BJ (cell line): ENCODE measurements around the gene RAB1A. TPM values are rescaled to one million over a fixed set of nuclear protein-coding genes. Genes with fewer than 3 reads are reported as not detected.

Experiments used
- CTCF ChIA-PET: fragments of 350-600 bp; formaldehyde crosslinking; extraction: SDS; loops from one replicate; lab custom pipeline; 2021; ENCODE audit warnings: antibody characterized with exemption, inconsistent platforms; lab: Yijun Ruan, JAX
- POLR2A ChIA-PET: fragments of 300-600 bp; sonication (Branson Sonifier 250); formaldehyde crosslinking; extraction: SDS; loops from one replicate; lab custom pipeline; 2021; ENCODE audit warnings: antibody characterized with exemption; lab: Charles Lee
- DNase-seq: peaks from one replicate; pipeline ENCODE4 v3.0.0-alpha.2; 2011; ENCODE audit warnings: low read depth
- H3K27me3 ChIP-seq: 2 replicates; pipeline ENCODE4 v1.6.0; 2011; ENCODE audit warnings: low read length; ENCODE audit not compliant: control insufficient read depth, insufficient read depth
- H3K36me3 ChIP-seq: 2 replicates; pipeline ENCODE4 v1.5.1; 2011; ENCODE audit warnings: low read length; ENCODE audit not compliant: control insufficient read depth, insufficient read depth
- H3K4me3 ChIP-seq: 2 replicates; pipeline ENCODE4 v1.5.1; 2011; ENCODE audit warnings: low read depth, mild to moderate bottlenecking, control low read depth, low read length
- polyA plus RNA-seq: library from polyadenylated mRNA; depleted of rRNA; stranded (reverse); fragments of >200 nt; gene quantifications from 2 replicates; pipeline ENCODE4 v1.2.3, GENCODE V29; 2011
- TF ChIP-seq, protein P1 (sequence below): IDR thresholded peaks from 2 replicates; pipeline ENCODE4 v1.5.1; 2011; ENCODE audit warnings: low read depth, mild to moderate bottlenecking, control low read depth, inconsistent platforms, low read length, moderate library complexity; ENCODE audit not compliant: insufficient read depth

Gene RAB1A
- polyA plus RNA-seq, 1 experiment = 90.6 TPM

DNA sequence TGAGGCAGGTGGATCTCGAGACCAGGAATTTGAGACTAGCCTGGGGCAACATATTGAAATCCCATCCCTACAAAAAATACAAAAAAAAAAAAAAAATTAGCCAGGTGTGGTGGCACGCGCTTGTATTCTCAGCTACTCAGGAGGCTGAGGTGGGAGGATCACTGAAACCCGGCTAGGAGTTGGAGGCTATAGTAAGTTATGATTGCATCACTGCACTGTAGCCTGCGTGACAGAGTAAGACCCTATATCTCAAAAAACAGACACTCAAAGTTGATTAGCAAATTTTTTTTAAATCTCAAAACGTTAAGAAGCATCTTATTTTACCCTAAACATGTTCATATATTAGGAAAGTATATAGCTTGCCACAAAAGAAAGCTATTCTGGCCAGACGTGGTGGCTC is 7.6 kb downstream of the RAB1A start:
- H3K27me3 ChIP-seq = no peaks in the 10 kb centered on the region
- ChIA-PET POLR2A (no interaction called here), CTCF (no interaction called here)
- TF ChIP-seq, protein P1, sequence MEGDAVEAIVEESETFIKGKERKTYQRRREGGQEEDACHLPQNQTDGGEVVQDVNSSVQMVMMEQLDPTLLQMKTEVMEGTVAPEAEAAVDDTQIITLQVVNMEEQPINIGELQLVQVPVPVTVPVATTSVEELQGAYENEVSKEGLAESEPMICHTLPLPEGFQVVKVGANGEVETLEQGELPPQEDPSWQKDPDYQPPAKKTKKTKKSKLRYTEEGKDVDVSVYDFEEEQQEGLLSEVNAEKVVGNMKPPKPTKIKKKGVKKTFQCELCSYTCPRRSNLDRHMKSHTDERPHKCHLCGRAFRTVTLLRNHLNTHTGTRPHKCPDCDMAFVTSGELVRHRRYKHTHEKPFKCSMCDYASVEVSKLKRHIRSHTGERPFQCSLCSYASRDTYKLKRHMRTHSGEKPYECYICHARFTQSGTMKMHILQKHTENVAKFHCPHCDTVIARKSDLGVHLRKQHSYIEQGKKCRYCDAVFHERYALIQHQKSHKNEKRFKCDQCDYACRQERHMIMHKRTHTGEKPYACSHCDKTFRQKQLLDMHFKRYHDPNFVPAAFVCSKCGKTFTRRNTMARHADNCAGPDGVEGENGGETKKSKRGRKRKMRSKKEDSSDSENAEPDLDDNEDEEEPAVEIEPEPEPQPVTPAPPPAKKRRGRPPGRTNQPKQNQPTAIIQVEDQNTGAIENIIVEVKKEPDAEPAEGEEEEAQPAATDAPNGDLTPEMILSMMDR = no peak
- DNase-seq = no peak
- no peak overlapping the region for H3K4me3 ChIP-seq
- H3K36me3 ChIP-seq = no peaks in the 10 kb centered on the region

DNA sequence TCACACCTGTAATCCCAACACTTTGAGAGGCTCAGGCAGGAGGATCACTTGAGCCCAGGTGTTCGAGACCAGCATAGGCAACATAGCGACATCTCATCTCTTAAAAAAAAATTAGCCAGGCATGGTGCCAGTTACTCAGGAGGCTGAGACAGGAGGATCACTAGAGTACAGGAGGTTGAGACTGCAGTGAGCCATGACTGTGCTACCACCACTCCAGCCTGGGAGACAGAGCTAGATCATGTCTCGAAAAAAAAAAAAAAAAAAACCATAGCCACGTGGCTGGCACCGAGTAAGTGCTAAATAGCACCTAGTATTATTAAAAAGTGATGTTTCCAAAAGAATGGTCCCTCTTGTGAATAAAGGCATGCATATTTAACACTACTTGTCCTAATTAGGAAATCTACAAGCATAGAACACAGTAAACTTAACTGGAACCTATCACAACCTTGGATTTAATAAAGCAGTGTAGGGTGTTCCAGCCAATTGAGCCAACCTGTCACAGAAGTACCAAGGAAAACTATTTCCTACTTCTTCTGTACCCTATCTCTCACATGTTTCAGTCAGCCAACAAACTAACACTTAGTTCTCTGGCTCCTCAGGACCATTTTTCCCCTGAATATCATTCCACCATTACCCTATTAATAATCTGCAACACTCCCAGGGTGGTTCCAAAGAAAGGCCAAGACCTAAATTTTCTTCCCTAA is 8.8 kb downstream of the RAB1A start:
- H3K27me3 ChIP-seq = no peaks in the 10 kb centered on the region
- ChIA-PET POLR2A (interaction anchor here (0.6 kb wide), 2 partner anchors 97 to 227 kb away, joined by 9 to 13 read pairs; no protein-coding TSS in a partner anchor), CTCF (no interaction called here)
- H3K4me3 ChIP-seq = no peak overlapping the region
- TF ChIP-seq, protein P1 = no peak
- no peak for DNase-seq
- no peaks in the 10 kb centered on the region for H3K36me3 ChIP-seq

DNA sequence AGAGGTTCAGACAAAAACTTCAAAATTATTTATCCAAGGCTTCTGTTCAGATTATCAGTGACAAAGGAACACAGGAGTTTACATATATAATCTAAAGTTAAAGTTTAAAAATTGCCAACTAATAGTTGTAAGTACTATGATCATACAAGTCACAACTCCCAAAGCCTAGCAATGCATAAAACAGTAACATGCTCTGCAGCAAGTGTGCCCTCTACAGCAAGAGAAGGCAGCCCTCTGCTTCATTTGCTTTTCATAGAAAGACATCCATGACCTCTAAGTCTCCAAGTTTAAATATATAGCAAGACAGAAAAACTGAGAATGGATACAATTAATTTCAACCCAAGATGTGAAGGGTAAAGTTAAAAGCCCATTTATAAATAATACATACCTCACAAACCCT is 13.3 kb downstream of the RAB1A start:
- no peak for DNase-seq
- Histone ChIP-seq H3K27me3 (no peaks in the 10 kb centered on the region), H3K36me3 (no peaks in the 10 kb centered on the region), H3K4me3 (no peak overlapping the region)
- TF ChIP-seq, protein P1 = no peak
- CTCF ChIA-PET = no interaction called here
- POLR2A ChIA-PET = no interaction called here

DNA sequence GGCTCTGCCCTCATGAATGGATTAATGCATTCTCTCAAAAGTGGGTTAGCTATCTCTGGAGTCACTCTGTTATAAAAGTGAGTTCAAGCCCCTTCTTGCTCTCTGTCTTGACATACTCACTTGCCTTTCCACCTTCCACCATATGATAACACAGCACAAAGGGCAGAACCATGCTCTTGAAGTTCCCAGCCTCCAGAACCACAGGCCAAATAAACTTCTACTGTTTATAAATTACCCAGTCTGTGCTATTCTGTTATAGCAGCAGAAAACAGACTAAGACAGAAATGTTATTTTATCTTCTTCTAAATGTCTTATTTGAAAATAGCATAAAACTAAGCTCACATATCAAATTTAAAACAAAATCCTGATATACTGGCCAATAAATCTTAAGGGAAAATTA is 15.0 kb downstream of the RAB1A start:
- no peaks in the 10 kb centered on the region for H3K27me3 ChIP-seq
- ChIA-PET CTCF (no interaction called here), POLR2A (no interaction called here)
- no peaks in the 10 kb centered on the region for H3K36me3 ChIP-seq
- H3K4me3 ChIP-seq = no peak overlapping the region
- no peak for DNase-seq
- TF ChIP-seq, protein P1 = no peak

DNA sequence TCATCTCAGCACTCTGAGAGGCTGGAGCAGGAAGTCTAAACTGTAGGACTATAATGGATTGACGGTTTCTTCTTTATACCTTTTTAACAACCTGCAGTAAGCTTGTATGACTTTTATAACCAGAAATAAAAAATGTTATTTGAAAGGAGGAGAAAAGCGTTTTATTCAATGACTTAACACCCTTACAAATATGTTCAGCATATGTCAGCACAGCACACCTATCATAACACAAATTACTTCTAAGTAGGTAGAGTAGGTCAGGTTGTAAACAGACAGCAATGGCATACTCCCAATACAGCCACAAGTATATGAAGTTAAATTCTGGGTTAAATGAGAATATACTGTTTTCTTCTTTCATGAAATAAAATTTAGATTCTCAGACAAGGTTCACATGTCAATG is 16.1 kb downstream of the RAB1A start:
- ChIA-PET CTCF (interaction anchor here (0.8 to 1.5 kb wide), 2 partner anchors 56 to 73 kb away, joined by 3 read pairs; no protein-coding TSS in a partner anchor), POLR2A (interaction anchor here (0.5 kb wide), 1 partner anchor 12 kb away, joined by 3 read pairs; no protein-coding TSS in a partner anchor)
- Histone ChIP-seq H3K4me3 (no peak overlapping the region), H3K36me3 (no peaks in the 10 kb centered on the region), H3K27me3 (no peaks in the 10 kb centered on the region)
- no peak for DNase-seq
- TF ChIP-seq, protein P1 = no peak
